Calu3 (cell line): ENCODE measurements around the gene GRP. TPM values are rescaled to one million over a fixed set of nuclear protein-coding genes. Genes with fewer than 3 reads are reported as not detected.

Experiments
- BruUV-seq: library from RNA; stranded (reverse); fragments of 400-500 nt; replicated peaks from 2 replicates; lab custom pipeline; 2021; lab: Mats Ljungman, UMichigan
- CTCF ChIA-PET: fragments of 300-600 bp; sonication (Branson Sonifier 250); formaldehyde crosslinking; loops from one replicate; lab custom pipeline; 2022; ENCODE audit warnings: antibody characterized with exemption; lab: Charles Lee
- DNase-seq: peaks from one replicate; pipeline ENCODE4 v3.0.0; 2022
- H3K27ac Mint-ChIP-seq: one replicate; pipeline ENCODE4 v1.8.0; 2022; ENCODE audit warnings: mixed read lengths; ENCODE audit not compliant: unreplicated experiment
- H3K27me3 Mint-ChIP-seq: one replicate; pipeline ENCODE4 v1.8.0; 2022; ENCODE audit warnings: mixed read lengths; ENCODE audit not compliant: unreplicated experiment
- H3K36me3 Mint-ChIP-seq: one replicate; pipeline ENCODE4 v1.8.0; 2022; ENCODE audit warnings: mild to moderate bottlenecking, moderate library complexity, mixed read lengths; ENCODE audit not compliant: insufficient read depth, unreplicated experiment
- H3K4me1 Mint-ChIP-seq: one replicate; pipeline ENCODE4 v1.8.0; 2022; ENCODE audit warnings: mild to moderate bottlenecking, low read depth, mixed read lengths; ENCODE audit not compliant: unreplicated experiment
- H3K4me3 Mint-ChIP-seq: one replicate; pipeline ENCODE4 v1.8.0; 2022; ENCODE audit warnings: mild to moderate bottlenecking, low read depth, moderate library complexity, mixed read lengths; ENCODE audit not compliant: unreplicated experiment
- H3K9me3 Mint-ChIP-seq: one replicate; pipeline ENCODE4 v1.8.0; 2022; ENCODE audit warnings: low read depth, mixed read lengths; ENCODE audit not compliant: unreplicated experiment
- intact Hi-C: fragments of 100-400 bp; cut with micrococcal nuclease; formaldehyde crosslinking; loops from one replicate; pipeline ENCODE4 v1.10.0; 2022; ENCODE audit not compliant: unreplicated experiment
- total RNA-seq: library from RNA; stranded (reverse); gene quantifications from 2 replicates; pipeline ENCODE4 v1.2.3, GENCODE V29; 2022
- TF ChIP-seq, protein P1 (sequence below): fragments of 200-600 bp; IDR thresholded peaks from one replicate; pipeline ENCODE4 v1.8.0; 2022; ENCODE audit warnings: antibody characterized with exemption; ENCODE audit not compliant: unreplicated experiment

The GRP gene
- total RNA-seq, 1 experiment from 2014 or later, result not detected

DNA sequence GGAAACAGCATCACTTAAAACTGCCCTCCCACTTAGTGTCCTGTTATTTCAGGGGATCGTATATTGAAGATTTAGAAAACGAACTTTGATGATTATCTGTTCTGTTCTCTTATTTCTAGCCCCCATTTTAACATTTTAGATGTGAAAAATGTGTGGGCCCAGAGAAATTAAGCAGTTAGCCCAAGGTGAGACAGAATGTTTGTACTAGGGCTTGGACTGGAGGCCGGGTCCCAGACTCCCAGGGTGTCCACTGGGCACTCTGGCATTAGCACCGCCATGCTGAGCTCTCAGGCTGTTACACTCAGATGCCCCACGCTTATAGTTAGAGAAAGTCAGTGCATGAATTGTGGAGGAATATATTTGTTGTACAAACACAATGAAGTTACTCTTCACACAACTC is 58.8 kb downstream of the GRP start:
- Mint-ChIP-seq H3K9me3 (no peaks in the 10 kb centered on the region), H3K4me3 (no peak overlapping the region), H3K4me1 (no peaks in the 10 kb centered on the region), H3K27me3 (peaks cover 95% of the 10 kb centered on the region), H3K27ac (no peak overlapping the region), H3K36me3 (no peaks in the 10 kb centered on the region)
- DNase-seq, result no peak
- BruUV-seq, result no TSS peak
- CTCF ChIA-PET, result no interaction called here
- TF ChIP-seq, protein P1, sequence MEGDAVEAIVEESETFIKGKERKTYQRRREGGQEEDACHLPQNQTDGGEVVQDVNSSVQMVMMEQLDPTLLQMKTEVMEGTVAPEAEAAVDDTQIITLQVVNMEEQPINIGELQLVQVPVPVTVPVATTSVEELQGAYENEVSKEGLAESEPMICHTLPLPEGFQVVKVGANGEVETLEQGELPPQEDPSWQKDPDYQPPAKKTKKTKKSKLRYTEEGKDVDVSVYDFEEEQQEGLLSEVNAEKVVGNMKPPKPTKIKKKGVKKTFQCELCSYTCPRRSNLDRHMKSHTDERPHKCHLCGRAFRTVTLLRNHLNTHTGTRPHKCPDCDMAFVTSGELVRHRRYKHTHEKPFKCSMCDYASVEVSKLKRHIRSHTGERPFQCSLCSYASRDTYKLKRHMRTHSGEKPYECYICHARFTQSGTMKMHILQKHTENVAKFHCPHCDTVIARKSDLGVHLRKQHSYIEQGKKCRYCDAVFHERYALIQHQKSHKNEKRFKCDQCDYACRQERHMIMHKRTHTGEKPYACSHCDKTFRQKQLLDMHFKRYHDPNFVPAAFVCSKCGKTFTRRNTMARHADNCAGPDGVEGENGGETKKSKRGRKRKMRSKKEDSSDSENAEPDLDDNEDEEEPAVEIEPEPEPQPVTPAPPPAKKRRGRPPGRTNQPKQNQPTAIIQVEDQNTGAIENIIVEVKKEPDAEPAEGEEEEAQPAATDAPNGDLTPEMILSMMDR, result no peak
- intact Hi-C loops, result no loop called here

DNA sequence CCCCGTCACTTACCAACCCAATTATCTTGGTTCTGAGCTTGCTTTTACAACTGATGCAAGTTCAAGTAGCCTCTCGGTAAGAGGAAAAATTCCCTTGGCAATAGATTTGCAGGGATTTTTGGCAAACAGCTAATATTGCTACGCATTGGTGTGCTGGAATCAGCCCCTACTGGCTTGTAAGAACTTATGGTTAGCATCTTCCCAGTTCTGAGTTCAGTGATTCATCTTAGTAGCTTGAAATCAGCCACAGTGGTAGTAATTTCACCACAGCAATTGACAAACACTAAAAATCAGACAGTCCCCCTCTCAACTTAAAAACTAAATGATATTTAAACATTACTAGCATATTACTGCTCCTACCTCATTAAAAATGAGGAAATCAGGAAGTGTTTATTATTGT is 59.2 kb downstream of the GRP start:
- intact Hi-C loops, result no loop called here
- BruUV-seq, result no TSS peak
- no peaks in the 10 kb centered on the region for H3K9me3 Mint-ChIP-seq
- no peak overlapping the region for H3K4me3 Mint-ChIP-seq
- TF ChIP-seq, protein P1, result no peak
- H3K27me3 Mint-ChIP-seq, result peaks cover 95% of the 10 kb centered on the region
- no peaks in the 10 kb centered on the region for H3K36me3 Mint-ChIP-seq
- H3K4me1 Mint-ChIP-seq, result no peaks in the 10 kb centered on the region
- H3K27ac Mint-ChIP-seq, result no peak overlapping the region
- CTCF ChIA-PET, result no interaction called here
- DNase-seq, result no peak

DNA sequence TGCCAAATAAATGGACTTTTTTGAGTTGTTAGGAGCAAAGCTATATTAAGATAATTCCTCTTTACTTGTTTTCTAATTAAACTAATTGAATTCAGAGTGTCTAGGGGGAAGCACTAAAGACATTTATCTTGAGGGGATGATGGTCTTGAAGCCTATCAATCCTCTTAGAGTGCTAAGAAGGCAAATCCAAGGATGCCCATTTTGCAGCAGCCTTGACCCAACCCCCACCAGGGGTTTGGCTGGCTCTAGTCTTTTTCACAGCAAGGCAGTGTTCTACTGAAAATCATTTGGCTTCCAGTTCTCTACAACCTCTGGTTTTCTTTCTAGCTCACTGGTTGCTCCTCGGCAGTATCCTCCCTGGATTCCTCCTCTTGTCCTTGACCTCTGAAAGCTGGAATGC is 59.8 kb downstream of the GRP start:
- intact Hi-C loops, result no loop called here
- CTCF ChIA-PET, result no interaction called here
- no peak overlapping the region for H3K27ac Mint-ChIP-seq
- H3K9me3 Mint-ChIP-seq, result no peaks in the 10 kb centered on the region
- TF ChIP-seq, protein P1, result no peak
- H3K27me3 Mint-ChIP-seq, result peaks cover 95% of the 10 kb centered on the region
- H3K36me3 Mint-ChIP-seq, result no peaks in the 10 kb centered on the region
- BruUV-seq, result no TSS peak
- DNase-seq, result no peak
- no peak overlapping the region for H3K4me3 Mint-ChIP-seq
- no peaks in the 10 kb centered on the region for H3K4me1 Mint-ChIP-seq

Other genes with a start within 250 kb of the GRP start
- 101 and 106 TPM in 2 replicates for gene SEC11C, start 80.3 kb upstream of the GRP start, total RNA-seq
- not detected in 2 replicates for gene RAX, start 53.3 kb downstream of the GRP start, total RNA-seq
- not detected in 2 replicates for gene CPLX4, start 98.5 kb downstream of the GRP start, total RNA-seq
- 159 and 174 TPM in 2 replicates for gene LMAN1, start 139.1 kb downstream of the GRP start, total RNA-seq